ENCODE data around the gene MICAL3.
A peak's percentile ranks its signal among the peaks of the same experiment; 100 is the strongest.

MICAL3 gene

GRCh38 chr22:17906978-17907747, 117.2 kb downstream of the MICAL3 start:
- H3K4me3 ChIP-seq (ENCODE audit: low read depth, low read length), result no peak overlapping the region
- no peak for DNase-seq (ENCODE audit: low read depth)

DNA sequence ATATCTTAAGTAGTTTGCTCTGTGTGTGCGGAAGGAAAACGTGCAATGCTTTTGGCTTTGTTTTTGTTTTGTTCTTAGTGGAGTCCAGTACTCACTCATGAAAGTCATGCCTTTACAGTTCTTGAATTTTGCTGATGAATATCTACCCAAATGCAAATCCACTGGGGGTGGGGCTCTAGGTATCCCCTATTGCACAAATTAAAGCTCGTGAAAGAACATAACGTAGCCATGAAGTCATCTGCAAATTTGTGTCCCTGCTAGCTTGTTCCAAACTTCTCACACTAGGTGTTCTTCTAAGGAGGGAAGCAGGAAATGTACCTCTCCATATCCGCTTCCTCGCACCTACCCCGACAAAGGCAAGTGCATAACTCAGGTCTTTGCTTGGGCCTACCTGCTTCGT, 118.9 kb downstream of the MICAL3 start:
- H3K4me3 ChIP-seq (ENCODE audit: low read depth, low read length), result no peak overlapping the region
- no peak for DNase-seq (ENCODE audit: low read depth)

DNA sequence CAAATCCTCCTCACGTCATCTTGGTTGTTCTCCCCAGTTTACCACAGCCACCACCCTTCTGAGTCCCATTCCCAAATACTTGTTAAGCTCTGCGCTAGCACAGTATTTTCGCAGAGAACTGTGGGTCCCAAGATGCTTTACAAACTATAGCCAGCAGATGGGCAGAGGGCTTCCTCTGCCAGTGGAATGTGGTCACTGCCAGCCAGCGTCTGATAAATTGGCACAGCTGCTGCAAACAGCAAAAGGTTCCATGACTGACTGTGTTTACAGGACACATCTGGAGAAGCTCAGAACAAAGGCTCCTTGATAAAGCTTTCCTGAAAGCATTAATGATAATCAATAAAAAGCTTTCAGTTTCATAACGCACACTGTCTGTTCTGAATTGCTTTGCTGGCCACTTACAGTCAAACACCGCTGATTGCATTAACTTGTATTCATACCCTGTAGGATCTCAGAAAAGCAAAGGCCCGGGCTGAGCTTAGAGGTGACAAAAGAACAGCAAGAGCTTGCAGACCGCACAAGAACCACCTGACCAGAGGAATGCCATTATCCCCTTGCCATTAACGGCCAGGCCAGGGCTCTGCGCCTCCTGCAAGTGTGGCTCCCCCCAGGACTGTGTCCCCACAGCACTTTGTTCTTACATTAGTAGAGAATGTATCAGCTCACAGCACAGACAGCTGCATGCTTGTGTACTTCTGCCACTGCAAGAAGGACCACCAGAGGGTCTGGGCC, 120.6 kb downstream of the MICAL3 start:
- H3K4me3 ChIP-seq (ENCODE audit: low read depth, low read length), result no peak overlapping the region
- DNase-seq (ENCODE audit: low read depth), result peak; percentile 18

GRCh38 chr22:17902960-17903359, 121.4 kb downstream of the MICAL3 start:
- no peak for DNase-seq (ENCODE audit: low read depth)
- no peak overlapping the region for H3K4me3 ChIP-seq (ENCODE audit: low read depth, low read length)

- DNase-seq (ENCODE audit: low read depth), result no peak
- no peak overlapping the region for H3K4me3 ChIP-seq (ENCODE audit: low read depth, low read length)
These were observed 126.0 kb downstream of the MICAL3 start for GRCh38 chr22:17898375-17898774.

DNA sequence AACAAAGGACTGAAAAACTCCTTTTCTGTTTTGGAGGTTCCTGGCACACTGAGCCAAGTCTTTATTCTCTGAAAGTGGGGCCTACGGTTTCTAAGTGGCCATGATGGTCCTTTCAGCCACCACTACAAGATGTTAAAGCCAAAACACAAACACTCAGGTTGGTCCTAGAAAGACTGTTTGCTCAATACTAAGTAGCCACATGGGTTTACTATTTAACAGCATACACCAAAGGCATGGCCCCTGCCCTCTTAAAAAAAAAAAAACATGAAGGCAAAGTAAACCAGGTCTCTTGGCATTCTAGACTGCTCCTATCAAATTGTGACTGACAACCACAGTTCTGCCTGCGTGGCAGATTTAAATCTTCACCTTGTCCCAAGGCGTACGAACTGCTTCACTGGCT, 126.5 kb downstream of the MICAL3 start:
- no peak overlapping the region for H3K4me3 ChIP-seq (ENCODE audit: low read depth, low read length)
- no peak for DNase-seq (ENCODE audit: low read depth)

GRCh38 chr22:17897426-17897825, 126.9 kb downstream of the MICAL3 start:
- DNase-seq (ENCODE audit: low read depth), result no peak
- H3K4me3 ChIP-seq (ENCODE audit: low read depth, low read length), result no peak overlapping the region

GRCh38 chr22:17896586-17896985, 127.8 kb downstream of the MICAL3 start:
- no peak overlapping the region for H3K4me3 ChIP-seq (ENCODE audit: low read depth, low read length)
- DNase-seq (ENCODE audit: low read depth), result no peak

- H3K4me3 ChIP-seq (ENCODE audit: low read depth, low read length), result no peak overlapping the region
- DNase-seq (ENCODE audit: low read depth), result no peak
These were observed 130.3 kb downstream of the MICAL3 start for GRCh38 chr22:17893900-17894535.

GRCh38 chr22:17892376-17892775, 132.0 kb downstream of the MICAL3 start:
- no peak for DNase-seq (ENCODE audit: low read depth)
- H3K4me3 ChIP-seq (ENCODE audit: low read depth, low read length), result no peak overlapping the region

- no peak overlapping the region for H3K4me3 ChIP-seq (ENCODE audit: low read depth, low read length)
These were observed 132.7 kb downstream of the MICAL3 start for GRCh38 chr22:17891481-17892167.

GRCh38 chr22:17890892-17891291, 133.5 kb downstream of the MICAL3 start:
- H3K4me3 ChIP-seq (ENCODE audit: low read depth, low read length), result no peak overlapping the region
- no peak for DNase-seq (ENCODE audit: low read depth)

More at GRCh38 chr22:17891481-17892167, 132.7 kb downstream of the MICAL3 start:
- no peak for DNase-seq (ENCODE audit: low read depth)

DNA sequence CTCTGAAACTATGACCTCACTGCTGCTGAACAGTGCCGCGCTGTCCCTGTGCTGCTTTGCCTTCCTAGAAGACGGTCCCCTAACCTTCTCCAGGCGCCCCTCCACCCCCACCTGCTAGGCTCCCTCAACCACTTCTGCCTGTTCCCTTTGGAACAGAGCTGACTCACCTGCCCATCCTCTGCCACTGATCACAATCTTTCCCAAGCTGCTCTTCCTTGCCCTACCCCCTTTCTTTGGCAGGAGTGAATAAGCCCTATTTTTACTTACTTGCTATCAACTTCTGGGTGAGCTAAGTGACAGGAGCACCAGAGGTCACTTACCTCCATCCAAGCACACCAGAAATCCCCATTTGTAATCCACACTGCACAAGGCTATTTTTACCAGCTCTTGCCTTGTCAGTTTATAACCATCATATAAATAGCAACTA, 134.1 kb downstream of the MICAL3 start:
- no peak for DNase-seq (ENCODE audit: low read depth)
- H3K4me3 ChIP-seq (ENCODE audit: low read depth, low read length), result no peak overlapping the region

DNA sequence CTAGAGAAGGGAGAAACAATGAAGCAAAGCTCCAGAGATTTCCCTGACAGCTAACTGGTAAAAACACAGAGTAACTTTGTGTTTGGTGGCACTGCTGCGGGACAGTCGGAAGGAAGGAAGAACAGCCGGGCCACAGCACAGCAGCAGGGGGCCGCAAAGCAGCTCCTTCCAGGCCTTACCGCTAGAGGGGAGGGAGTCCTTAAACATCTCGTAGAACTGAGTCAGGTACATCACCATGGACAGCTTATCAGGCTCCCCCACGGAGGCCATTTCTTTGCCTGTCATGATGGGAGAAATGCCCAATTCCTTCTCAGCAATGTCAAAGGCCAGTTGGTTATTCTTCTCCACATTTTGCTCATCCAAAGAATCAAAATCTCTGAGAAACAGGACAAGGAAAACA, 135.5 kb downstream of the MICAL3 start:
- no peak for DNase-seq (ENCODE audit: low read depth)
- H3K4me3 ChIP-seq (ENCODE audit: low read depth, low read length), result no peak overlapping the region

GRCh38 chr22:17888439-17888838, 135.9 kb downstream of the MICAL3 start:
- H3K4me3 ChIP-seq (ENCODE audit: low read depth, low read length), result no peak overlapping the region
- no peak for DNase-seq (ENCODE audit: low read depth)

DNA sequence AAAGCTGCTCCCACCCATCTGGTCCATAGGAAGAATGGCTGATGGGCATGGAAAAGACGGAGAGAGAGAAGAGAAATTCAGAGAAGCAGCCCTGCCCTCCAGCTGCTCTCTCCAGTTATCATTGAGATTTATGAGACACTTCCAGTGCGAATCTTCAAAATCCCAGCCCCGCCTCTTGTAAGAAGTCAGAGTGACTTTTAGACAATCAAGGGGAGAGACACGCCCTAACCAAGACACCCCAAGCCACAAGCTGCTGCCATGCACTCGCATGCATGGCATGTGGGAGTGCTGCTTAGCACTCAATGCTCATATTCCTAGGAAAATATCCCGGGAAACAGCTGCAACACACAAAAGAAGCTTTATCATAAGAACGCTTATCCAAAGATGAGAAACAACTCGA, 139.5 kb downstream of the MICAL3 start:
- DNase-seq (ENCODE audit: low read depth), result peak; percentile 33
- H3K4me3 ChIP-seq (ENCODE audit: low read depth, low read length), result no peak overlapping the region

DNA sequence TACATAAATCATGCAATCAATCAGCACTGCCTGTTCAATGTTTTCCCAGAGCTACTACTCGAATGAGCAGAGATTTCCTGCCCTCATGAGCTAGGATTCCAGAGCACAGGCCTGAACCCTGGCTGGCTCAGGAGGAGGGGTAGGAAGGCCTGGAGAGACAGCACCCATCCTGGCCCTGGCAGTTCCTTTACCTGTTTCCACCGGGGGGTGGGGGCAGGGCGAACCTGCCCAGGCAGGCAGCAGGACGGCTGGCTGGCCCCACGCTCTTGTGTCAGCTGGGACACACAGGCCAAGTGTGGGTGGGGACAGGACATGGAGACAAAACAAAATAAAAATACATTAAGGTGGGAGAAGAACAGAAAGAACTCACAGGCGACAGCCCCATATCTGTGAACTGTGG, 140.3 kb downstream of the MICAL3 start:
- H3K4me3 ChIP-seq (ENCODE audit: low read depth, low read length), result no peak overlapping the region
- no peak for DNase-seq (ENCODE audit: low read depth)

GRCh38 chr22:17883356-17883755, 141.0 kb downstream of the MICAL3 start:
- no peak overlapping the region for H3K4me3 ChIP-seq (ENCODE audit: low read depth, low read length)
- DNase-seq (ENCODE audit: low read depth), result no peak

GRCh38 chr22:17882727-17883126, 141.6 kb downstream of the MICAL3 start:
- DNase-seq (ENCODE audit: low read depth), result no peak
- H3K4me3 ChIP-seq (ENCODE audit: low read depth, low read length), result no peak overlapping the region

GRCh38 chr22:17882162-17882561, 142.2 kb downstream of the MICAL3 start:
- DNase-seq (ENCODE audit: low read depth), result no peak
- H3K4me3 ChIP-seq (ENCODE audit: low read depth, low read length), result no peak overlapping the region
